GM20000 (cell line): ENCODE measurements around the gene VAPA.

Experiments
- DNase-seq: peaks from one replicate; pipeline ENCODE4 v3.0.0; 2012; ENCODE audit warnings: low spot score
- CTCF ChIP-seq: IDR thresholded peaks from 2 replicates; pipeline ENCODE4 v1.5.1; 2012; ENCODE audit warnings: mild to moderate bottlenecking, control low read depth; ENCODE audit errors: extremely low read depth, missing control alignments

The VAPA gene

GRCh38 chr18:9987345-9987744 is 73.5 kb downstream of the VAPA start:
- TF ChIP-seq CTCF: no peak

DNA sequence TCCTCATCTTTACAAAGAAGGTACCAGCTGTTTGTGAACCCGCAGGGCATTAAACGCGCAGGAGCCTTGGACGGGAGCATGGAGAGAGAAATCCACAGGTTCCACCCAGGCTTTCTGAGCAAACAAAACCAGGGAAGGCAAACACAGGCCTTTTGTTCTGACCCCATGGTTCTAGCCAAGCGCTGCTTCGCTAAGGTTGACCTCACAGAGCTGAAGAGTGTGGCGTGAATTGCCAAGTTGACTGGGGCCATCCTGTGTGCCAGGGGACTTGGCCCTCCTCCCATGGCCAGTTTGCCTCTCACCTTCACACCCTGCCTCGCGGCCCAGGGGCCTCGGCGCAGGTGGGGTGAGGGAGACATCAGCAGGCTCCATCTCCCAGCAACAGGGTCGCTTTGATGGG is 74.1 kb downstream of the VAPA start:
- no peak for TF ChIP-seq CTCF
- no peak for DNase-seq

More at GRCh38 chr18:9987345-9987744, 73.5 kb downstream of the VAPA start:
- DNase-seq: no peak

DNA sequence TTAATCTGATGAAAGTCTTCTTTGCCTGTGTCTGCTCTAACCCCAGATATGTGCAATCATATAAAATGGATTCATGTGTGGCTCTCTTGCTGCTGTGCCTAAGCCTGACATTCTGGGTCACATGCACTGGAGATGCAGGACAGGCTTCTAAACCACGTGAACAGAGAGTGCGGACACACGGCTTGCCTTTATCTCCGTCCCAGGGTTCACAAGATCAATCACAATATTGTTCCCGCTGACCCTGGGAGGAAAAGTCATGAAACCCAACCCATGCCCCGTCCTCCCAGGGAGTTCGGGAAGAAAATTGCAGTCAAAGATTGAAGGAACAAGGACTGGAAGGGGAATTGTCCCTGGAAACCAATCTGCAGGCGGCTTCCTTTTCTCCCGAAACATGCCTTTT is 74.8 kb downstream of the VAPA start:
- no peak for DNase-seq
- TF ChIP-seq CTCF: no peak

DNA sequence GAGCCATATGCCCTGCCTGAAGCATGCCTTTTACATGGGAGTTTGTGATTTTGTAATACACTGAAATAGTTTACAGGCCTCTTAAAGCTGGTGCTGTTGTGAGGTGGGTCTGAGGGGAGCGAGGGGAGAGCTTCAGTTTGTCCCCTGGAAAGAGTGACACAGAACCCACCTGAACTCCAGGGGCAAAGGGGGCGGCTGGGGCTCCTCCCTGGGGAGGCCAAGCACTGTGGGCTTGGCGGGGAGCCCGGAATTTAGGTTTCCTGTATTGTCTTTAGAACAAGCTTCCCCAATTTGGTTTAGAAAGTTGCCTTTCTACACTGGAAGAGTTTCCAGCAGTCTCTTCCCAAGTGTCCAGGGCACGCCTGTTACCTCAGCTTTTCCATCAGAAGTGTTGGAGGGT is 75.7 kb downstream of the VAPA start:
- no peak for DNase-seq
- no peak for TF ChIP-seq CTCF

DNA sequence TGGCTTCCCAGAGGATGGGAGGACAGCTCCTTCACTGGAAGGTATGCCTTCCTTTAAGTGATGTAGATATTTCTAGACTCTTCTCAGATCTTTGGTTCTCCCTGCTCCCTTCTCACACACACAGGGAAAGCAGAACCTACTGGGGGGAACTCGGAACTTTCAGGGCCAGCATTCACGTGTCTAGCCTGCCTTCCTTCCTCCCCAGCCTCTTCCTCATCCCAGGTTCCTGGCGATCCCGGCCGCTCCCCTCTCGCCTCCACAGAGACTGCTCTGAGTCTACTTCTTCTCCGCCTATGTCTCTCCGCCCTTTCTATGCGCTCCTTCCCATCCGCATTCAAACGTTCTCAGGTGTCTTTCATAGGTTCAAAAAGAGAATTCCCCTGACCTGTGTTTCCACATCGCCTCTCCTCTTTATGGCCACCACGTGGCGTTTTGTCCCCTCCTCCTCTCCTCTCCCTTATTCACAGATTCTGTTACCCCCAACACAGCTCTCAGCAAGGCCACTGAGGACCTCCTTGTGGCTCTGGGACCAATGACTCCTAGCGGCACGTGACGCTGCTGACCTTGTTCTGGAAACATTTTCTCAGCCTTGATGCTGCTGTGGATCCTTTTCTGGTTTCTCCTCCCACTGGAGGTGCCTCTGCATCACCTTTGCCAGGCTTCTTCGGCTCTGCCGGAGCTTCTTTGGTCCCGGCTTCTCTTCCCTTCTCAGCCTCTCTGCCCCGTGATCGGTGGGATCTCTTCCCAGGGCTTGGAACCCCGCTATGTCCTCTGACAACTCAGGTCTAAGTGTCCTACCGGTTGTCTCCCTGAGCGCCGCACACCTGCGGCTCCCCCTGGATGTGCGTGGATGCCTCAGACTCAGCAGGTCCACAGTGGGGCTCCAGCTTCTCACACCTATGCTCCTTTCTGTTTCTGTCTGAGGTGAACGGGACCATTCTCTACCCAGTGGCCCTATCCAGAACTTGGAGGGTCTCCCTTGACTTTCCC is 77.5 kb downstream of the VAPA start:
- no peak for TF ChIP-seq CTCF
- no peak for DNase-seq

DNA sequence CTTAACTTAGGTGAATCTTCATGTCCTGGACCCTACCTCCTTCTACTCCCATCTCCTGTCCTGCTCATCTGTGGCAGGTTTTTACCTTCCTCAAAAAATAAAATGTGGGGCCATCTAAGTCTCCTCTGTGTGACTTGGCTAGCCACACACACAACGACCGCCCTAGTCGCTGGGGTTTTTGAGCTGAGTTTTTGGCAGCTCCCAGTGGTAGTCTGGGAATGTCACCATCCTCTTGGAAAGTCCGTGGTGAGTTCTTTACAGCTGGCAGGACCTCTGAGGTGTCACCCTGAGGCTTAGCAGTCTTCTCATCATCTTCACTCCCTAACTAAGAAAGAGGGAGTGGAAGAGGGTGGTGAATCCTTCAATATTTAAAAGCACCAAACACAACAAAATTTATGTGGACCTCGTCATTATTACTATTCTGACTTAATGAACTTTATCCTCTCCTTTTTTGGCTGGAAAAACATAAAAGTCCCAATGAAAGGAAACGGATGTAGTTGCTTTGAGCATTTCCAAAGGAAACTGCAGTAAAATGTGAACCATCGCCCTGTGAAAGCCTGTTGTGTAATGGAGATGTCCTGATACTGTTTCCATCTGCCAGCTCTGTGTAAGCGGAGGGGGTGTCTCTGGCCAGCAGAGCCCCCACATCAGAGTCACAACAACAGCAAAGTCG is 78.6 kb downstream of the VAPA start:
- DNase-seq: no peak
- TF ChIP-seq CTCF: no peak

DNA sequence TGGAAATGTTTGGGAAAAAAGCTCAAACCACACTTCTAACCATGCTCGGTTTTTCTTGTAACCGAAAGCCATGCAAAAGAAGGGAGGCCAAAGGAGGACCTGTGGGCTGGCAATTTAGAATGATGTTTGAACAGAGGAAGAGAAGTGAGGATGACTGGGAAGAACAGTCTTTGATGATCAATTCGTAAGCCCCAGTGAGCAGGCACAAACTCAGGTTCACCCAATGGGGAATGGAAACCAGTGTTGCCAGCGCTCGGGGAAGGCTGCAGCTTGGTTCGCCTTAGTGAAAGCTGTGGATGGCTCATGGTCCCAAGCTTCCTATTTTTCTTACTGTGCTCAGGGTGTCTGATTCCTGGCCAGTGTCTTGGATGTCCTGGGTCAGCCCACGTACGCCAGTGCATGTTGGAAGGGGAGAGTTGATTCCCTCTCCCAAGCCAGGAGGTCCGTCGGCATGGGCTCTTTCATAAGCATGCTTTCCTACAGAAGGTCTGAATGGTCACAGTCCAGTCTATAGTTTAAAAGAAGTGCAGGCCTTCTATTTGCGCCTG is 79.2 kb downstream of the VAPA start:
- DNase-seq: no peak
- TF ChIP-seq CTCF: no peak
